Keratinocyte (primary cell): ENCODE measurements around the gene RARS2.

Experiments used
- EZH2 ChIP-seq: IDR thresholded peaks from one replicate; pipeline ENCODE4 v1.6.1; 2012; ENCODE audit warnings: inconsistent platforms, mild to moderate bottlenecking, low read length, moderate library complexity
- TF ChIP-seq, protein P1 (sequence below), 3 experiments: IDR thresholded peaks in 1 of 3; conservative IDR thresholded peaks in 1 of 3; optimal IDR thresholded peaks in 1 of 3; 2 replicates in 2 of 3; 3 replicates in 1 of 3; pipeline versions ENCODE3 to v1.5.1; 2011; ENCODE audit warnings: low read length in 3 of 3, mild to moderate bottlenecking in 3 of 3, moderate library complexity in 2 of 3, control low read depth in 1 of 3, inconsistent platforms in 1 of 3; ENCODE audit not compliant: insufficient read depth in 2 of 3; ENCODE audit errors: extremely low read depth in 1 of 3

DNA sequence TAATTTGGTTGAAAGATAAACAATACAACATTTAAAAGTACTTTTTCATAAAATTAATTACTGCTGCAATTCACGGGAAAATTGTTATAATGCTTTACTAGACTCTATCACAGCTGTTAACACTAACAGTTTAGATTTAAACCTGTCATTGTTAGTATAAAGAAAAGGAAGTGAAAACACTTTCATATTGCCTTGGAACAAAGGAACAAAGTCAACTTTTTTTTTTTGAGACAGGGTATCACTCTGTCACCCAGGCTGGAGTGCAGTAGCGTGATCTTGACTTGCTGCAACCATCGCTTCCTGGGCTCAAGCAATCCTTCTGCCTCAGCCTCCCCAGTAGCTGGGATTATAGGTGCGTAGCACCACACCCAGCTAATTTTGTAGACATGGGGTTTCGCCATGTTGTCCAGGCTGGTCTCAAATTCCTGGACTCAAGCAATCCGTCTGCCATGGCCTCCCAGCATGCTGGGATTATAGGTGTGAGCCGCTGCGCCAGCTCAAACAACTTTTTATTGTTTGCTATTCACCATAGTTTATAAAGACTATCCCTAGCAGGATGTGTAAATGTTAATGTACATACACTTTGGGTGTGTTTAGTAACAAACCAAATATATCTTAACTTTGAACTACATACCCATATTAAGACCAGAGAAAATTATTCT lies 94.9 kb downstream of the RARS2 start:
- TF ChIP-seq, protein P1, sequence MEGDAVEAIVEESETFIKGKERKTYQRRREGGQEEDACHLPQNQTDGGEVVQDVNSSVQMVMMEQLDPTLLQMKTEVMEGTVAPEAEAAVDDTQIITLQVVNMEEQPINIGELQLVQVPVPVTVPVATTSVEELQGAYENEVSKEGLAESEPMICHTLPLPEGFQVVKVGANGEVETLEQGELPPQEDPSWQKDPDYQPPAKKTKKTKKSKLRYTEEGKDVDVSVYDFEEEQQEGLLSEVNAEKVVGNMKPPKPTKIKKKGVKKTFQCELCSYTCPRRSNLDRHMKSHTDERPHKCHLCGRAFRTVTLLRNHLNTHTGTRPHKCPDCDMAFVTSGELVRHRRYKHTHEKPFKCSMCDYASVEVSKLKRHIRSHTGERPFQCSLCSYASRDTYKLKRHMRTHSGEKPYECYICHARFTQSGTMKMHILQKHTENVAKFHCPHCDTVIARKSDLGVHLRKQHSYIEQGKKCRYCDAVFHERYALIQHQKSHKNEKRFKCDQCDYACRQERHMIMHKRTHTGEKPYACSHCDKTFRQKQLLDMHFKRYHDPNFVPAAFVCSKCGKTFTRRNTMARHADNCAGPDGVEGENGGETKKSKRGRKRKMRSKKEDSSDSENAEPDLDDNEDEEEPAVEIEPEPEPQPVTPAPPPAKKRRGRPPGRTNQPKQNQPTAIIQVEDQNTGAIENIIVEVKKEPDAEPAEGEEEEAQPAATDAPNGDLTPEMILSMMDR (optimal IDR thresholded peaks at IDR 0.05 in 1 of 3, IDR thresholded peaks at IDR 0.05 in 1 of 3, conservative IDR thresholded peaks at IDR 0.05 in 1 of 3; ENCODE audit: extremely low read depth in 1 of 3, insufficient read depth in 2 of 3, low read length in 3 of 3) = no peak
- TF ChIP-seq EZH2 = no peak
